Measurements from ENCODE around the gene DIP2C.
"Not testable (repeated sequence)": the region's sequence is repeated elsewhere in the genome, so short reads cannot be mapped to it uniquely, and the experiment has no call there.

Gene DIP2C

GRCh38 chr10:663831-664251 is 25.6 kb downstream of the DIP2C start:
- no peaks in the 10 kb centered on the region for H3K27me3 ChIP-seq (replicated peaks; ENCODE audit: control insufficient read depth, insufficient read depth, low read length)
- peaks cover 43% of the 10 kb centered on the region for H3K4me1 ChIP-seq (ENCODE audit: control insufficient read depth, insufficient read depth, low read length)
- no peak overlapping the region for H3K4me3 ChIP-seq (ENCODE audit: low read length)
- no peaks in the 10 kb centered on the region for H3K9me3 ChIP-seq (ENCODE audit: control insufficient read depth, low read length)
- no peak overlapping the region for H3K9ac ChIP-seq (ENCODE audit: low read length)
- DNase-seq (ENCODE audit: low read depth), result no peak
- H3K36me3 ChIP-seq (ENCODE audit: control insufficient read depth, insufficient read depth, low read length, severe bottlenecking), result no peaks in the 10 kb centered on the region

- Histone ChIP-seq H3K9ac (ENCODE audit: low read length) (no peak overlapping the region), H3K4me3 (ENCODE audit: low read length) (no peak overlapping the region), H3K27me3 (replicated peaks; ENCODE audit: control insufficient read depth, insufficient read depth, low read length) (no peaks in the 10 kb centered on the region), H3K9me3 (ENCODE audit: control insufficient read depth, low read length) (no peaks in the 10 kb centered on the region), H3K36me3 (ENCODE audit: control insufficient read depth, insufficient read depth, low read length, severe bottlenecking) (no peaks in the 10 kb centered on the region), H3K4me1 (ENCODE audit: control insufficient read depth, insufficient read depth, low read length) (peaks cover 48% of the 10 kb centered on the region)
- DNase-seq (ENCODE audit: low read depth), result no peak
These were observed 26.1 kb downstream of the DIP2C start for GRCh38 chr10:663466-663751.

GRCh38 chr10:662686-663465 is 26.6 kb downstream of the DIP2C start:
- Histone ChIP-seq H3K9ac (ENCODE audit: low read length) (no peak overlapping the region), H3K9me3 (ENCODE audit: control insufficient read depth, low read length) (no peaks in the 10 kb centered on the region), H3K36me3 (ENCODE audit: control insufficient read depth, insufficient read depth, low read length, severe bottlenecking) (no peaks in the 10 kb centered on the region), H3K4me1 (ENCODE audit: control insufficient read depth, insufficient read depth, low read length) (peaks cover 49% of the 10 kb centered on the region), H3K27me3 (replicated peaks; ENCODE audit: control insufficient read depth, insufficient read depth, low read length) (no peaks in the 10 kb centered on the region), H3K4me3 (ENCODE audit: low read length) (no peak overlapping the region)
- DNase-seq (ENCODE audit: low read depth), result no peak

GRCh38 chr10:662223-662605 is 27.3 kb downstream of the DIP2C start:
- H3K36me3 ChIP-seq (ENCODE audit: control insufficient read depth, insufficient read depth, low read length, severe bottlenecking), result no peaks in the 10 kb centered on the region
- no peak for DNase-seq (ENCODE audit: low read depth)
- no peaks in the 10 kb centered on the region for H3K9me3 ChIP-seq (ENCODE audit: control insufficient read depth, low read length)
- H3K27me3 ChIP-seq (replicated peaks; ENCODE audit: control insufficient read depth, insufficient read depth, low read length), result no peaks in the 10 kb centered on the region
- H3K4me3 ChIP-seq (ENCODE audit: low read length), result no peak overlapping the region
- peaks cover 49% of the 10 kb centered on the region for H3K4me1 ChIP-seq (ENCODE audit: control insufficient read depth, insufficient read depth, low read length)
- no peak overlapping the region for H3K9ac ChIP-seq (ENCODE audit: low read length)

DNA sequence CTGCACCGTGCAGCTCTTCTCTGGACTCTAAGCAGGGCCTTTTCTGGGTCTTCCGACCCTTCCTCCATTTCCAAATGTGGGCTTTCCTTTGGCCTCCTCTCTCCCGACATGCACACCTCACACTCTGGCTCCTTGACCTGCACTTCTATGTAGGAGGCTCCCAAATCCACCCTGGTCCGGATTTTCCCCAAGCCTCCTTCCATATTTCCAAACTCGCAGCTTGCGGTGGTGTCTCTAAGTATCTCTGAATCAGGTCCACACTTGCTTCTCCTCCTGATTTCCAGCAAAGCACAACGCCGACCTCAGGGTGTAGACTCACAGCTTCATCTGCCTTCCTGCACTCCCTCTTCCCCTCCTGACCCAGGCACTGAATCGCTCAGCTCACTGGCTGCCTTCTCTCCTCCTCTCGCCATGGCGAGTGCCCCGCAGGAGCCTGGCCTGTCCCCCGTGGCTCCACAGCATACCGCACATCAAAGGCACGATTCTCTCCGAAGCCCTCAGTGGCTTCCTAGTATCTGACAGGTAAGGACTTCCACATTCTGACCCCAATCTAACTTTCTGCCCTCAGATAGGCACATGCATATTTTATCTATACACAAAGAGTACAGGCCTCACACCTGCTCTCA is 27.8 kb downstream of the DIP2C start:
- peaks cover 49% of the 10 kb centered on the region for H3K4me1 ChIP-seq (ENCODE audit: control insufficient read depth, insufficient read depth, low read length)
- no peaks in the 10 kb centered on the region for H3K36me3 ChIP-seq (ENCODE audit: control insufficient read depth, insufficient read depth, low read length, severe bottlenecking)
- H3K9me3 ChIP-seq (ENCODE audit: control insufficient read depth, low read length), result no peaks in the 10 kb centered on the region
- H3K4me3 ChIP-seq (ENCODE audit: low read length), result no peak overlapping the region
- H3K27me3 ChIP-seq (replicated peaks; ENCODE audit: control insufficient read depth, insufficient read depth, low read length), result no peaks in the 10 kb centered on the region
- DNase-seq (ENCODE audit: low read depth), result no peak
- no peak overlapping the region for H3K9ac ChIP-seq (ENCODE audit: low read length)

- DNase-seq (ENCODE audit: low read depth), result no peak
- H3K36me3 ChIP-seq (ENCODE audit: control insufficient read depth, insufficient read depth, low read length, severe bottlenecking), result no peaks in the 10 kb centered on the region
- H3K9me3 ChIP-seq (ENCODE audit: control insufficient read depth, low read length), result no peaks in the 10 kb centered on the region
- no peaks in the 10 kb centered on the region for H3K27me3 ChIP-seq (replicated peaks; ENCODE audit: control insufficient read depth, insufficient read depth, low read length)
- peaks cover 49% of the 10 kb centered on the region for H3K4me1 ChIP-seq (ENCODE audit: control insufficient read depth, insufficient read depth, low read length)
- peak overlapping the region; percentile 73 for H3K9ac ChIP-seq (ENCODE audit: low read length)
- H3K4me3 ChIP-seq (ENCODE audit: low read length), result peak overlapping the region; percentile 35
These were observed 28.4 kb downstream of the DIP2C start for GRCh38 chr10:660970-661596.

- DNase-seq (ENCODE audit: low read depth), result peak; percentile 11
- no peaks in the 10 kb centered on the region for H3K9me3 ChIP-seq (ENCODE audit: control insufficient read depth, low read length)
- peak overlapping the region; percentile 35 for H3K4me3 ChIP-seq (ENCODE audit: low read length)
- H3K9ac ChIP-seq (ENCODE audit: low read length), result peak overlapping the region; percentile 73
- H3K36me3 ChIP-seq (ENCODE audit: control insufficient read depth, insufficient read depth, low read length, severe bottlenecking), result no peaks in the 10 kb centered on the region
- no peaks in the 10 kb centered on the region for H3K27me3 ChIP-seq (replicated peaks; ENCODE audit: control insufficient read depth, insufficient read depth, low read length)
- H3K4me1 ChIP-seq (ENCODE audit: control insufficient read depth, insufficient read depth, low read length), result peaks cover 49% of the 10 kb centered on the region
These were observed 29.0 kb downstream of the DIP2C start for GRCh38 chr10:660413-660969.

DNA sequence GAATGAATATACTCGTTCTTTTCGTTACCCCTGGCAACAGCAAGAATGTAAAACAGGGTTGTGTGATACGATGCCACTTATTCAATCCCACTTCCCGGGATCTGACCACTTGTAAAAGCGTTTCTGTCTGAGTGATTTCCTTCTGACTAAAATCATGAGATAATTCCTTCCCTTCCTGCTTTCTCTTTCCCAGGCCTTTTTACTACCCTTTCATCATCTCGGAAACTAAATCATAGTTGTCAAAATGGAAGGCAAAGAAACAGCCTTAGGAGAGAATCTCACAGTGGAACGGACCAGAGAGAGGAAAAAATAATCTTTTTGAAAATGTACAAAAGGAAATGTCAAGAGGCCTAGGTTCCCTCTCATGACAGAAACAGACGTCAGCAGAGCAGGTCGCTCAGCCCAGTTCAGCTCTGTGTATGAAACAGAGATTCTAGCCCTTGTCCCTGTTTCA is 29.8 kb downstream of the DIP2C start:
- Histone ChIP-seq H3K4me1 (ENCODE audit: control insufficient read depth, insufficient read depth, low read length) (peaks cover 49% of the 10 kb centered on the region), H3K9me3 (ENCODE audit: control insufficient read depth, low read length) (no peaks in the 10 kb centered on the region), H3K36me3 (ENCODE audit: control insufficient read depth, insufficient read depth, low read length, severe bottlenecking) (no peaks in the 10 kb centered on the region), H3K4me3 (ENCODE audit: low read length) (peak overlapping the region; percentile 49), H3K9ac (ENCODE audit: low read length) (peak overlapping the region; percentile 73), H3K27me3 (replicated peaks; ENCODE audit: control insufficient read depth, insufficient read depth, low read length) (no peaks in the 10 kb centered on the region)
- DNase-seq (ENCODE audit: low read depth), result peak; percentile 73

DNA sequence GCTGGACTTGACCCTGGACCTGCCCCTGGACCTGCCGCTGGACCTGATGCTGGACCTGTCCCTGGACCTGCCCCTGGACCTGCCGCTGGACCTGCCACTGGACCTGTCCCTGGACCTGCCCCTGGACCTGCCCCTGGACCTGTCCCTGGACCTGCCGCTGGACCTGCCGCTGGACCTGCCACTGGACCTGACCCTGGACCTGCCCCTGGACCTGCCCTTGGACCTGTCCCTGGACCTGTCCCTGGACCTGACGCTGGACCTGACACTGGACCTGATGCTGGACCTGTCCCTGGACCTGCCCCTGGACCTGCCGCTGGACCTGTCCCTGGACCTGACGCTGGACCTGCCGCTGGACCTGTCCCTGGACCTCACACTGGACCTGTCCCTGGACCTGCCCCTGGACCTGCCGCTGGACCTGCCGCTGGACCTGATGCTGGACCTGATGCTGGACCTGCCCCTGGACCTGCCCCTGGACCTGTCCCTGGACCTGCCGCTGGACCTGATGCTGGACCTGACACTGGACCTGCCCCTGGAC is 31.6 kb downstream of the DIP2C start:
- not testable (repeated sequence) for H3K4me3 ChIP-seq (ENCODE audit: low read length); H3K9me3 ChIP-seq (ENCODE audit: control insufficient read depth, low read length); H3K9ac ChIP-seq (ENCODE audit: low read length); DNase-seq (ENCODE audit: low read depth); H3K36me3 ChIP-seq (ENCODE audit: control insufficient read depth, insufficient read depth, low read length, severe bottlenecking); H3K27me3 ChIP-seq (replicated peaks; ENCODE audit: control insufficient read depth, insufficient read depth, low read length)
- H3K4me1 ChIP-seq (ENCODE audit: control insufficient read depth, insufficient read depth, low read length), result peaks cover 43% of the 10 kb centered on the region

DNA sequence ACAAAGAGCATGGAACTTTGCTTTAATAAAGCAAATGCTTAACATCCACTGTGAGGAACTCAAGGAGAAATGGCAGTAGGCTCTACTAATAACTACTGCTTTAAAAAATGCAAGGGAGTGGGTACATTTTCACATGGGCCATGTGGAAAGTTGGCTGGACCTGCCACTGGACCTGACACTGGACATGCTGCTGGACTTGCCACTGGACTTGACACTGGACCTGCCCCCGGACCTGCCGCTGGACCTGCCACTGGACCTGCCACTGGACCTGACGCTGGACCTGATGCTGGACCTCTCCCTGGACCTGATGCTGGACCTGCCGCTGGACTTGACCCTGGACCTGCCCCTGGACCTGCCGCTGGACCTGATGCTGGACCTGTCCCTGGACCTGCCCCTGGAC is 32.6 kb downstream of the DIP2C start:
- no peak for DNase-seq (ENCODE audit: low read depth)
- Histone ChIP-seq H3K9ac (ENCODE audit: low read length) (no peak overlapping the region), H3K27me3 (replicated peaks; ENCODE audit: control insufficient read depth, insufficient read depth, low read length) (no peaks in the 10 kb centered on the region), H3K4me1 (ENCODE audit: control insufficient read depth, insufficient read depth, low read length) (peaks cover 35% of the 10 kb centered on the region), H3K36me3 (ENCODE audit: control insufficient read depth, insufficient read depth, low read length, severe bottlenecking) (no peaks in the 10 kb centered on the region), H3K4me3 (ENCODE audit: low read length) (no peak overlapping the region), H3K9me3 (ENCODE audit: control insufficient read depth, low read length) (no peaks in the 10 kb centered on the region)

DNA sequence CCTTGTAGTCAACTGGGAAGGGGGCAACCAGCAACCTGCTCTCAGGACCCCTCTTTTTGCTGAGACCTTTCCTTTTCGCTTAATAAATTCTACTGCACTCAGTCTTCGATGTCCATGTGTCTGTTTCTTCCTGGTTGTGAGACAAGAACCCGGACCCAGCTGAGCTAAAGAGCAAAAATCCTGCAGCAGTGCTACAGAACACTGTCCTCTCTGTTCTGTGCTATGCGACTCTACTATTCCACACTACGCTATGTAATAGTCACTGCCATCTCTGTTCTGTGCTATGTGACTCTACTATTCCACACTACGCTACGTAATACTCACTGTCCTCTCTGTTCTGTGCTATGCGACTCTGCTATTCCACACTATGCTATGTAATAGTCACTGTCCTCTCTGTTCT is 34.3 kb downstream of the DIP2C start:
- no peaks in the 10 kb centered on the region for H3K27me3 ChIP-seq (replicated peaks; ENCODE audit: control insufficient read depth, insufficient read depth, low read length)
- H3K4me1 ChIP-seq (ENCODE audit: control insufficient read depth, insufficient read depth, low read length), result peaks cover 18% of the 10 kb centered on the region
- H3K4me3 ChIP-seq (ENCODE audit: low read length), result no peak overlapping the region
- no peak overlapping the region for H3K9ac ChIP-seq (ENCODE audit: low read length)
- no peaks in the 10 kb centered on the region for H3K9me3 ChIP-seq (ENCODE audit: control insufficient read depth, low read length)
- no peaks in the 10 kb centered on the region for H3K36me3 ChIP-seq (ENCODE audit: control insufficient read depth, insufficient read depth, low read length, severe bottlenecking)
- DNase-seq (ENCODE audit: low read depth), result no peak

Data from adipocyte (in vitro differentiated cells).